CD8-positive, alpha-beta memory T cell (primary cell): ENCODE results near the gene TNFSF9. TPM values are rescaled to one million over a fixed set of nuclear protein-coding genes. Genes with fewer than 3 reads are reported as not detected.
"Not testable (repeated sequence)": the region's sequence is repeated elsewhere in the genome, so short reads cannot be mapped to it uniquely, and the experiment has no call there.

Source experiments
- CTCF ChIA-PET: fragments of 350-600 bp; sonication (Branson Sonifier 250); formaldehyde crosslinking; loops from one replicate; lab custom pipeline; 2021; ENCODE audit warnings: antibody characterized with exemption; lab: Charles Lee
- POLR2A ChIA-PET: fragments of 350-600 bp; sonication (Branson Sonifier 250); formaldehyde crosslinking; loops from one replicate; lab custom pipeline; 2021; ENCODE audit warnings: antibody characterized with exemption; lab: Charles Lee
- DNase-seq, 5 donors: peaks; one replicate each; pipeline versions ENCODE4 v3.0.0 to v3.0.0-alpha.2; 2020 to 2022; ENCODE audit warnings: mixed read lengths in 1 of 5
- H3K27ac ChIP-seq: one replicate; pipeline ENCODE4 v1.7.0; 2013; ENCODE audit warnings: low read depth, mild to moderate bottlenecking, low read length, moderate library complexity
- H3K27me3 ChIP-seq: 2 replicates; pipeline ENCODE4 v1.7.0; 2013; ENCODE audit warnings: low read length, mild to moderate bottlenecking; ENCODE audit not compliant: insufficient read depth, poor library complexity, severe bottlenecking
- H3K36me3 ChIP-seq: 2 replicates; pipeline ENCODE4 v1.7.0; 2013; ENCODE audit warnings: mild to moderate bottlenecking, low read length, moderate library complexity; ENCODE audit not compliant: insufficient read depth
- H3K4me1 ChIP-seq: 2 replicates; pipeline ENCODE4 v1.7.0; 2013; ENCODE audit warnings: mild to moderate bottlenecking, low read length, moderate library complexity; ENCODE audit not compliant: insufficient read depth
- H3K4me3 ChIP-seq: 2 replicates; pipeline ENCODE4 v1.7.0; 2013; ENCODE audit warnings: mild to moderate bottlenecking, low read length
- H3K9me3 ChIP-seq: 2 replicates; pipeline ENCODE4 v1.7.0; 2013; ENCODE audit warnings: mild to moderate bottlenecking, low read length
- H3K27ac Mint-ChIP-seq, 8 donors: one replicate each; pipeline ENCODE4 v1.8.0; 2020 to 2021; ENCODE audit warnings: mixed read lengths in 8 of 8, mild to moderate bottlenecking in 6 of 8, inconsistent platforms in 3 of 8, moderate library complexity in 3 of 8
- H3K27me3 Mint-ChIP-seq, 2 donors: one replicate each; pipeline ENCODE4 v1.8.0; 2020 to 2021; ENCODE audit warnings: mixed read lengths in 2 of 2, mild to moderate bottlenecking in 1 of 2, moderate library complexity in 1 of 2
- H3K36me3 Mint-ChIP-seq, 3 donors: one replicate each; pipeline ENCODE4 v1.8.0; 2020 to 2021; ENCODE audit warnings: mixed read lengths in 3 of 3, inconsistent platforms in 1 of 3, mild to moderate bottlenecking in 1 of 3
- H3K4me1 Mint-ChIP-seq, 3 donors: one replicate each; pipeline ENCODE4 v1.8.0; 2020 to 2021; ENCODE audit warnings: mixed read lengths in 3 of 3, inconsistent platforms in 1 of 3, mild to moderate bottlenecking in 1 of 3
- H3K4me3 Mint-ChIP-seq, 7 donors: one replicate each; pipeline ENCODE4 v1.8.0; 2020 to 2021; ENCODE audit warnings: mixed read lengths in 7 of 7, mild to moderate bottlenecking in 6 of 7, moderate library complexity in 4 of 7, inconsistent platforms in 2 of 7
- H3K9me3 Mint-ChIP-seq, 5 donors: one replicate each; pipeline ENCODE4 v1.8.0; 2020 to 2022; ENCODE audit warnings: mixed read lengths in 5 of 5, mild to moderate bottlenecking in 3 of 5, moderate library complexity in 2 of 5, inconsistent platforms in 1 of 5
- polyA plus RNA-seq: library from polyadenylated mRNA; unstranded; fragments of 300-500 nt; fragmentation: Illumina TruSeq; gene quantifications from one replicate; pipeline ENCODE4 v1.2.3, GENCODE V29; 2021
- total RNA-seq, 2 experiments: library from RNA; stranded (reverse); gene quantifications; one replicate each; pipeline ENCODE4 v1.2.3, GENCODE V29; 2021

TNFSF9 gene
- total and polyA plus RNA-seq, 3 experiments from 2014 or later = 4.5 to 12.1 (median 11.3) TPM

DNA sequence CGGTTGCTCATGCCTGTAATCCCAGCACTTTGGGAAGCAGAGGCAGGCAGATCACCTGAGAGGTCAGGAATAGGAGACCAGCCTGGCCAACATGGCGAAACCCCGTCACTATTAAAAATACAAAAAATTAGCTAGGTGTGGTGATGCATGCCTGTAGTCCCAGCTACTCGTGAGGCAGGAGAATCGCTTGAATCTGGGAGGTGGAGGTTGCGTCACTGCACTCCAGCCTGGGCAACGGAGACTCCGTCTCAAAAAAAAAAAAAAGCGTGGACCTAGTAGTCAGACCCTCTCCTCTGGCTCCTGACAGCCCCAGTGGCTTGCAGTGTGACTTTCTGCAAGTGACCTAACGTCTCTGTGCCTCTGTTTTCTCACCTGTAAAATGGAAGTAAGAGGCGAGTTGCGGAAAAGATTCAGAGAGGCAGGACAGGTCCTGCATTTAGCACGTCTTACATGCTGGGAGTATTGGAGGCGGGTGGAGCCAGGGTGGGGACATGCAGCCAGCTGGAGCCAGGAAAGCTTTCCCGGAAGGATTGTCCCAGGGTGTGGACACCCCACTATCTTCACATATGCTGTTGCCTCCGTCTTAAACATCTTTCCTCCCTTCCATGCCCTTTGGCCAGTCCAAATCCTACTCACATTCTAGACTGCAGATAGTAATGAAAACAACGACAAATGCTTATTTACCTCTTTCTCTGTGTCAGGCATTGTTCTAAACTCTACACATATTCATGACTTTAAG, 31.6 kb upstream of the TNFSF9 start:
- CTCF ChIA-PET = interaction anchor here (1.4 kb wide), 1 partner anchor 16 kb away, joined by 3 read pairs; no protein-coding TSS in a partner anchor
- peaks cover 10 to 35% (median 10%) of the 10 kb centered on the region in 3 donors for H3K4me1 Mint-ChIP-seq
- no peak overlapping the region for H3K4me3 ChIP-seq
- DNase-seq = no peak
- no peaks in the 10 kb centered on the region for H3K36me3 ChIP-seq
- H3K9me3 Mint-ChIP-seq = peaks cover 0 to 2% (median 0%) of the 10 kb centered on the region in 5 donors
- peaks cover 3% of the 10 kb centered on the region for H3K27me3 ChIP-seq
- POLR2A ChIA-PET = interaction anchor here (1.2 kb wide), 1 partner anchor 18 kb away, joined by 6 read pairs; the partner anchor contains the start of gene DENND1C
- H3K9me3 ChIP-seq = no peaks in the 10 kb centered on the region
- peak overlapping the region in 1 of 7 donors; percentile 36 for H3K4me3 Mint-ChIP-seq
- peaks cover 0 to 4% of the 10 kb centered on the region in 2 donors for H3K27me3 Mint-ChIP-seq
- H3K27ac ChIP-seq = no peak overlapping the region
- H3K27ac Mint-ChIP-seq = peak overlapping the region in 1 of 8 donors; percentile 67
- H3K36me3 Mint-ChIP-seq = peaks cover 0 to 18% (median 1%) of the 10 kb centered on the region in 3 donors
- peaks cover 4% of the 10 kb centered on the region for H3K4me1 ChIP-seq

- H3K36me3 Mint-ChIP-seq = peaks cover 0 to 6% (median 1%) of the 10 kb centered on the region in 3 donors
- Histone ChIP-seq H3K9me3 (no peaks in the 10 kb centered on the region), H3K4me1 (peaks cover 8% of the 10 kb centered on the region), H3K4me3 (peak overlapping the region; percentile 37), H3K27ac (no peak overlapping the region), H3K27me3 (peaks cover 3% of the 10 kb centered on the region), H3K36me3 (no peaks in the 10 kb centered on the region)
- H3K27me3 Mint-ChIP-seq = peaks cover 0 to 5% of the 10 kb centered on the region in 2 donors
- ChIA-PET CTCF (interaction anchor here (0.7 to 2.6 kb wide), 3 partner anchors 16 to 68 kb away, joined by 4 to 6 read pairs (median 6); partner anchors contain the start of gene DENND1C), POLR2A (interaction anchor here (0.7 to 1.2 kb wide), 2 partner anchors 20 to 311 kb away, joined by 4 to 6 read pairs; partner anchors contain the start of gene DENND1C)
- peak overlapping the region in 5 of 8 donors; percentile 14 to 69 (median 54) for H3K27ac Mint-ChIP-seq
- DNase-seq = no peak
- peaks cover 14 to 41% (median 16%) of the 10 kb centered on the region in 3 donors for H3K4me1 Mint-ChIP-seq
- peak overlapping the region; percentile 78 to 91 (median 84) for H3K4me3 Mint-ChIP-seq
- H3K9me3 Mint-ChIP-seq = peaks cover 0 to 2% (median 0%) of the 10 kb centered on the region in 5 donors
Measured at GRCh38 chr19:6500837-6501739, 29.7 kb upstream of the TNFSF9 start.

DNA sequence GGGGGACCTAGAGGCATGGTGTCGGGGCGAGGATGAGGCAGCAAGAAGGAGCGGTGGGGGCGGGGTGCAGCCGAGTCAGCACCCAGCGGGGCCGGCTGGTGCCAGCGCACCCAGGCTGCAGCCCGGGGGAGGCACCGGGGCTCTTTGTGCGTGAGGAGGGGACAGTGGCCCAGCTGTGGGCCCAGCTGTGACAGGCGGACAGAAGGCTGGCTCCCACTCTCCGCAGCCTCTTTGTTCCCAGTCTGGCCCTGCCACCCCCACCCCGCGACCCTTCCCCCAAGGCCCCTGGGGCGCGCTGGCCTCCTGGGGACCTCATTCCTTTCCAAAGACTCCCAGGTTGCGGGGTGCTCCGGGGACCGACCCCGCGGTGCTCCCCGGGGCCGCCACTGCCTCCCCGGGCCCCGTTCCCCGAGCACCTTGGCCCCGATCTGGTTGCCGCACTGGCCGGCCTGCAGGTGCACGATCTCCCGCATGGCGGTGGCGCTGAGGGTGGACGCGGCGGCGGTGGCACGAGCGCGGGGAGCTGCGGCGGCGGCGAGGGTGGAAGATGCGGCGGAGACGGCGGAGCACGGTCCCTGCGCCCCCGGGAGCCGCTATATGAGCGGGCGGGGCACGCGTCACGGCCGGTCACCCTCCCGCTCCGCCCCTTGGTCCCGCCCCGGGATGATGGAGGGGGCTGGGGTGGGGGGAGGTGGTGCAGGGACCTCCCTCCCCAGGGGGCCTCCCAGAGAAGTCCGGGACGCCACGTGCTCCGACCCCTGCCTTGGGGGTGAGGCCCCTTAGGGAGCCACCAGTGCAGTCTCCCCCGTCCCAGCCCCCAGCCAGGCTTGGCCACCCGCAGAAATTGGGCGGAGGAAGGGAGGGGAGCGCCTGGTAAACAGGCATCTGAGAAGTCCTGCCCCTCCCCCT, 28.8 kb upstream of the TNFSF9 start, which contains the start of gene TUBB4A:
Gene TUBB4A, minus strand, starts transcription at position 570 of the 909 bp plus-strand sequence. Its CDS starts 97 bp downstream, at position 473.
- Histone ChIP-seq H3K27ac (no peak within 1 kb of the TSS), H3K27me3 (peaks cover 3% of the 10 kb centered on the region)

GRCh38 chr19:6503407-6504201, 27.2 kb upstream of the TNFSF9 start:
- Mint-ChIP-seq H3K4me1 (peaks cover 14 to 36% (median 15%) of the 10 kb centered on the region in 3 donors), H3K27ac (peak overlapping the region in 2 of 8 donors; percentile 33 to 83), H3K36me3 (peaks cover 0 to 5% (median 1%) of the 10 kb centered on the region in 3 donors), H3K4me3 (peak overlapping the region in 6 of 7 donors; percentile 33 to 84 (median 62)), H3K9me3 (peaks cover 0 to 2% (median 0%) of the 10 kb centered on the region in 5 donors), H3K27me3 (peaks cover 0 to 5% of the 10 kb centered on the region in 2 donors)
- H3K27ac ChIP-seq = no peak overlapping the region
- peaks cover 8% of the 10 kb centered on the region for H3K4me1 ChIP-seq
- DNase-seq = no peak
- H3K4me3 ChIP-seq = no peak overlapping the region
- ChIA-PET CTCF (interaction anchor here (0.9 to 1.3 kb wide), 4 partner anchors 13 to 359 kb away, joined by 3 to 5 read pairs (median 4); no protein-coding TSS in a partner anchor), POLR2A (interaction anchor here (0.7 to 0.9 kb wide), 2 partner anchors 43 to 111 kb away, joined by 3 to 5 read pairs; partner anchors contain the start of gene GTF2F1)
- no peaks in the 10 kb centered on the region for H3K36me3 ChIP-seq
- peaks cover 3% of the 10 kb centered on the region for H3K27me3 ChIP-seq
- H3K9me3 ChIP-seq = no peaks in the 10 kb centered on the region

More for the DNA sequence above, 28.8 kb upstream of the TNFSF9 start, which contains the start of gene TUBB4A:
- H3K4me3 Mint-ChIP-seq = peak within 1 kb of the TSS; percentile 78 to 91 (median 84)
- H3K36me3 Mint-ChIP-seq = peaks cover 0 to 6% (median 1%) of the 10 kb centered on the region in 3 donors
- peaks cover 0 to 5% of the 10 kb centered on the region in 2 donors for H3K27me3 Mint-ChIP-seq
- H3K9me3 ChIP-seq = no peaks in the 10 kb centered on the region
- H3K4me1 Mint-ChIP-seq = peaks cover 14 to 41% (median 16%) of the 10 kb centered on the region in 3 donors
- peak in 4 of 5 donors; percentile 12 to 62 (median 38) for DNase-seq
- peak within 1 kb of the TSS; percentile 37 for H3K4me3 ChIP-seq
- H3K36me3 ChIP-seq = no peaks in the 10 kb centered on the region
- H3K27ac Mint-ChIP-seq = peak within 1 kb of the TSS in 5 of 8 donors; percentile 50 to 88 (median 57)
- ChIA-PET POLR2A (no interaction called here), CTCF (interaction anchor here (1.3 to 2.6 kb wide), 2 partner anchors 15 to 21 kb away, joined by 4 to 6 read pairs; partner anchors contain the start of gene DENND1C)
- peaks cover 0 to 2% (median 0%) of the 10 kb centered on the region in 5 donors for H3K9me3 Mint-ChIP-seq
- peaks cover 8% of the 10 kb centered on the region for H3K4me1 ChIP-seq

GRCh38 chr19:6508028-6508771, 22.6 kb upstream of the TNFSF9 start:
- H3K4me3 ChIP-seq, H3K36me3 Mint-ChIP-seq, H3K4me1 Mint-ChIP-seq, H3K27me3 Mint-ChIP-seq, H3K36me3 ChIP-seq, H3K4me1 ChIP-seq, H3K9me3 Mint-ChIP-seq, H3K27ac ChIP-seq, H3K9me3 ChIP-seq, DNase-seq, H3K27me3 ChIP-seq, H3K27ac Mint-ChIP-seq, H3K4me3 Mint-ChIP-seq: not testable (repeated sequence)
- CTCF ChIA-PET = interaction anchor here (1.1 kb wide), 2 partner anchors 27 to 355 kb away, joined by 3 to 4 read pairs; partner anchors contain the start of gene DENND1C
- POLR2A ChIA-PET = interaction anchor here (0.6 kb wide), 1 partner anchor 142 kb away, joined by 4 read pairs; no protein-coding TSS in a partner anchor
